ENCODE results near the gene ZC3H10. TPM values are rescaled to one million over a fixed set of nuclear protein-coding genes. Genes with fewer than 3 reads are reported as not detected.

Gene ZC3H10
- total and polyA plus RNA-seq, 2 of the 8 experiments (the other 6 are each of a cell fraction or from before 2014, with no cell fraction given) = 4.0 to 11.2 TPM

DNA sequence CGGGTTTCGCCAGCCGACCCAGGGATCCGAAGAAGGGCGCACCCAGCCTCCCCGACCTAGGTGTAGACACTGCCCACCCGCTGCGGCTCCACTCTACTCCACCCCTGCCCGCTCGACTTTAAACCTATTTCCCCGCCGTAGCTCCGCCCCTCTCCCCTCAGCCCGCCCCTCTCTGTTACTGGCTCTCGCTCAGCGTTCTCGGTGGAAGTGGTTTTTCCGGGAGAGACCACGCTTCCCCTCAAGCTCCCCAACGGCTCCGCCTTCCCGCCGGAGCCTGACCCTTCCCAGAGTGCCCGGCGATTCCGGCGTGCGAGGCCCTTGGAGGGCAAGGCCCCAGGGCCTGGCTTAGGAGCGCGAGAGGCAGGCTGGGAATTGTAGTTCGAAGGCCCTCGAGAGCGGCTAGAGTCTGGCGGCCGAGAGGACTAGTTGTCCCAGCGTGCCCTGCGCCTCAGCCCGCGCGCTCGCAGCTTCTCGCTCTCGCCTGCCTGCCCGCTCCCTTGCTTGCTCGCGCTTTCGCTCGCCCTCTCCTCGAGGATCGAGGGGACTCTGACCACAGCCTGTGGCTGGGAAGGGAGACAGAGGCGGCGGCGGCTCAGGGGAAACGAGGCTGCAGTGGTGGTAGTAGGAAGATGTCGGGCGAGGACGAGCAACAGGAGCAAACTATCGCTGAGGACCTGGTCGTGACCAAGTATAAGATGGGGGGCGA is 13.8 kb upstream of the ZC3H10 start, which contains the start of gene PA2G4 (continued):
- TF ChIP-seq BRCA1 (IDR thresholded peaks at IDR 0.05; ENCODE audit: low read depth, low read length) (peak; percentile 79), RXRA (IDR thresholded peaks at IDR 0.05; ENCODE audit: insufficient read depth, low read depth, low read length) (no peak), BACH1 (IDR thresholded peaks at IDR 0.05; ENCODE audit: low read length) (peak; percentile 50; the same call in 1 of the 2 replicates), SRF (IDR thresholded peaks at IDR 0.05; ENCODE audit: low read depth, low read length) (no peak), SP4 (IDR thresholded peaks at IDR 0.05; ENCODE audit: low read length) (no peak; the same call in 1 of the 2 replicates), TBP (IDR thresholded peaks at IDR 0.05; ENCODE audit: low read depth, low read length) (peak; percentile 57; the same call in 1 of the 2 replicates), SIN3A (conservative IDR thresholded peaks at IDR 0.05 in 1 of 2, IDR thresholded peaks at IDR 0.05 in 1 of 2; ENCODE audit: low read depth in 1 of 2, low read length in 2 of 2) (peak in 1 of 2 experiments; percentile 88; a peak in 2 of 4 replicates), ASH2L (IDR thresholded peaks at IDR 0.05; ENCODE audit: low read length) (peak; percentile 95), KDM5A (IDR thresholded peaks at IDR 0.05; ENCODE audit: low read length) (no peak), NANOG (IDR thresholded peaks at IDR 0.05; ENCODE audit: insufficient read depth, low read depth, low read length, poor library complexity, severe bottlenecking) (no peak), CHD2 (IDR thresholded peaks at IDR 0.05; ENCODE audit: low read length) (peak; percentile 92), CBX5 (IDR thresholded peaks at IDR 0.05; ENCODE audit: low read depth, low read length) (no peak), CEBPB (IDR thresholded peaks at IDR 0.05; ENCODE audit: low read depth, low read length) (no peak), GABPA (IDR thresholded peaks at IDR 0.05; ENCODE audit: borderline replicate concordance, insufficient read depth, low read length) (no peak), KDM1A (IDR thresholded peaks at IDR 0.05; ENCODE audit: borderline replicate concordance, low read length) (no peak), POLR2AphosphoS5 (IDR thresholded peaks at IDR 0.05; ENCODE audit: low read depth, low read length) (peak; percentile 43; the same call in 1 of the 2 replicates), SAP30 (IDR thresholded peaks at IDR 0.05; ENCODE audit: insufficient read depth, insufficient replicate concordance, low read length) (no peak), SIRT6 (IDR thresholded peaks at IDR 0.05; ENCODE audit: low read length) (no peak), RBBP5 (IDR thresholded peaks at IDR 0.05; ENCODE audit: borderline replicate concordance, low read depth, low read length) (no peak; the same call in 1 of the 2 replicates), SIX5 (IDR thresholded peaks at IDR 0.05; ENCODE audit: low read depth, low read length) (peak; percentile 87), RFX5 (IDR thresholded peaks at IDR 0.05; ENCODE audit: borderline replicate concordance, low read depth, low read length) (no peak)
- TF ChIP-seq, protein P1, sequence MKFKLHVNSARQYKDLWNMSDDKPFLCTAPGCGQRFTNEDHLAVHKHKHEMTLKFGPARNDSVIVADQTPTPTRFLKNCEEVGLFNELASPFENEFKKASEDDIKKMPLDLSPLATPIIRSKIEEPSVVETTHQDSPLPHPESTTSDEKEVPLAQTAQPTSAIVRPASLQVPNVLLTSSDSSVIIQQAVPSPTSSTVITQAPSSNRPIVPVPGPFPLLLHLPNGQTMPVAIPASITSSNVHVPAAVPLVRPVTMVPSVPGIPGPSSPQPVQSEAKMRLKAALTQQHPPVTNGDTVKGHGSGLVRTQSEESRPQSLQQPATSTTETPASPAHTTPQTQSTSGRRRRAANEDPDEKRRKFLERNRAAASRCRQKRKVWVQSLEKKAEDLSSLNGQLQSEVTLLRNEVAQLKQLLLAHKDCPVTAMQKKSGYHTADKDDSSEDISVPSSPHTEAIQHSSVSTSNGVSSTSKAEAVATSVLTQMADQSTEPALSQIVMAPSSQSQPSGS (IDR thresholded peaks at IDR 0.05; ENCODE audit: low read length) = no peak
- TF ChIP-seq, protein P2, sequence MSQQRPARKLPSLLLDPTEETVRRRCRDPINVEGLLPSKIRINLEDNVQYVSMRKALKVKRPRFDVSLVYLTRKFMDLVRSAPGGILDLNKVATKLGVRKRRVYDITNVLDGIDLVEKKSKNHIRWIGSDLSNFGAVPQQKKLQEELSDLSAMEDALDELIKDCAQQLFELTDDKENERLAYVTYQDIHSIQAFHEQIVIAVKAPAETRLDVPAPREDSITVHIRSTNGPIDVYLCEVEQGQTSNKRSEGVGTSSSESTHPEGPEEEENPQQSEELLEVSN (IDR thresholded peaks at IDR 0.05) = peak; percentile 62

Measured in H1 (cell line).